ENCODE results near the gene EVI5L. TPM values are rescaled to one million over a fixed set of nuclear protein-coding genes. Genes with fewer than 3 reads are reported as not detected.
"Not testable (repeated sequence)": the region's sequence is repeated elsewhere in the genome, so short reads cannot be mapped to it uniquely, and the experiment has no call there.

Gene EVI5L
- total and polyA plus RNA-seq, 2 of the 4 experiments (the other 2 are of a cell fraction) = 12.7 to 14.6 TPM

GRCh38 chr19:7859087-7859486 lies 29.1 kb downstream of the EVI5L start:
- H4K91ac ChIP-seq (ENCODE audit: insufficient read depth, low read depth, low read length); BruUV-seq (replicated peaks); intact Hi-C loops (cut with micrococcal nuclease); H3K4me1 ChIP-seq (ENCODE audit: control insufficient read depth, insufficient read depth, low read length); DNase-seq; H3K27me3 ChIP-seq (ENCODE audit: control insufficient read depth, insufficient read depth, low read length); H3K14ac ChIP-seq (replicated peaks; ENCODE audit: low read depth, low read length); H3K27ac ChIP-seq (ENCODE audit: insufficient read depth, low read length); H3K36me3 ChIP-seq (ENCODE audit: control insufficient read depth, insufficient read depth, low read length); POLR2A ChIA-PET (ENCODE audit: unreplicated experiment); CTCF ChIA-PET; H3K79me1 ChIP-seq (ENCODE audit: low read depth in 1 of 2, low read length in 2 of 2); H3K4ac ChIP-seq (ENCODE audit: low read depth, low read length); H3K9me1 ChIP-seq (ENCODE audit: insufficient read depth, low read length); H3K9me3 ChIP-seq (ENCODE audit: control insufficient read depth, insufficient read depth, low read length); H3K9ac ChIP-seq (ENCODE audit: low read depth, low read length); dilution Hi-C loops (cut with HindIII; ENCODE audit: low sequenced_read_pairs, unreplicated experiment); H3K4me2 ChIP-seq (ENCODE audit: low read depth, low read length); H4K20me1 ChIP-seq (ENCODE audit: insufficient read depth, low read length); H3K56ac ChIP-seq (ENCODE audit: extremely low read depth, insufficient read depth, low read length); H2AK9ac ChIP-seq (replicated peaks; ENCODE audit: low read depth, low read length, poor library complexity); H4K5ac ChIP-seq (ENCODE audit: low read depth, low read length); H3K18ac ChIP-seq (ENCODE audit: low read depth, low read length); H3K23ac ChIP-seq (ENCODE audit: low read depth, low read length); H2AFZ ChIP-seq (replicated peaks; ENCODE audit: low read length, poor library complexity); H3K4me3 ChIP-seq (ENCODE audit: insufficient read depth, low read depth, low read length); H2BK120ac ChIP-seq (ENCODE audit: low read depth, low read length); H2BK5ac ChIP-seq (ENCODE audit: low read depth, low read length, poor library complexity, severe bottlenecking); H4K8ac ChIP-seq (ENCODE audit: low read depth in 2 of 2, low read length in 2 of 2); H2AK5ac ChIP-seq (ENCODE audit: low read depth, low read length); H2BK20ac ChIP-seq (ENCODE audit: low read depth, low read length); in situ Hi-C loops (cut with MboI; ENCODE audit: low sequenced_read_pairs); ATAC-seq (ENCODE audit: low read depth); H2BK15ac ChIP-seq (ENCODE audit: low read depth, low read length): not testable (repeated sequence)
- WGBS, 2 experiments (ENCODE audit: extremely low coverage in 2 of 2, insufficient read length in 1 of 2) = no CpG with 5 or more reads among the region's 8 CpGs
